ENCODE results near the gene SSBP4. TPM values are rescaled to one million over a fixed set of nuclear protein-coding genes. Genes with fewer than 3 reads are reported as not detected.
A peak's percentile ranks its signal among the peaks of the same experiment; 100 is the strongest.

SSBP4 gene
- total and polyA plus RNA-seq, 2 experiments from 2014 or later = 44.4 to 52.0 TPM

- TF ChIP-seq, protein P1, sequence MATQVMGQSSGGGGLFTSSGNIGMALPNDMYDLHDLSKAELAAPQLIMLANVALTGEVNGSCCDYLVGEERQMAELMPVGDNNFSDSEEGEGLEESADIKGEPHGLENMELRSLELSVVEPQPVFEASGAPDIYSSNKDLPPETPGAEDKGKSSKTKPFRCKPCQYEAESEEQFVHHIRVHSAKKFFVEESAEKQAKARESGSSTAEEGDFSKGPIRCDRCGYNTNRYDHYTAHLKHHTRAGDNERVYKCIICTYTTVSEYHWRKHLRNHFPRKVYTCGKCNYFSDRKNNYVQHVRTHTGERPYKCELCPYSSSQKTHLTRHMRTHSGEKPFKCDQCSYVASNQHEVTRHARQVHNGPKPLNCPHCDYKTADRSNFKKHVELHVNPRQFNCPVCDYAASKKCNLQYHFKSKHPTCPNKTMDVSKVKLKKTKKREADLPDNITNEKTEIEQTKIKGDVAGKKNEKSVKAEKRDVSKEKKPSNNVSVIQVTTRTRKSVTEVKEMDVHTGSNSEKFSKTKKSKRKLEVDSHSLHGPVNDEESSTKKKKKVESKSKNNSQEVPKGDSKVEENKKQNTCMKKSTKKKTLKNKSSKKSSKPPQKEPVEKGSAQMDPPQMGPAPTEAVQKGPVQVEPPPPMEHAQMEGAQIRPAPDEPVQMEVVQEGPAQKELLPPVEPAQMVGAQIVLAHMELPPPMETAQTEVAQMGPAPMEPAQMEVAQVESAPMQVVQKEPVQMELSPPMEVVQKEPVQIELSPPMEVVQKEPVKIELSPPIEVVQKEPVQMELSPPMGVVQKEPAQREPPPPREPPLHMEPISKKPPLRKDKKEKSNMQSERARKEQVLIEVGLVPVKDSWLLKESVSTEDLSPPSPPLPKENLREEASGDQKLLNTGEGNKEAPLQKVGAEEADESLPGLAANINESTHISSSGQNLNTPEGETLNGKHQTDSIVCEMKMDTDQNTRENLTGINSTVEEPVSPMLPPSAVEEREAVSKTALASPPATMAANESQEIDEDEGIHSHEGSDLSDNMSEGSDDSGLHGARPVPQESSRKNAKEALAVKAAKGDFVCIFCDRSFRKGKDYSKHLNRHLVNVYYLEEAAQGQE (IDR thresholded peaks at IDR 0.05; ENCODE audit: unreplicated experiment) = no peak
- TF ChIP-seq CTCF (conservative IDR thresholded peaks at IDR 0.05; ENCODE audit: low read depth in 2 of 2) = no peak
- TF ChIP-seq POLR2AphosphoS5 (IDR thresholded peaks at IDR 0.05; ENCODE audit: low read depth) = no peak
- no peak for TF ChIP-seq CREB1 (CRISPR knock-in tag; IDR thresholded peaks at IDR 0.05; ENCODE audit: low read depth)
- no peak for TF ChIP-seq ZNF331 (CRISPR knock-in tag; IDR thresholded peaks at IDR 0.05; ENCODE audit: low read depth)
Observed at GRCh38 chr19:18467978-18468377, 48.8 kb downstream of the SSBP4 start (continued).

GRCh38 chr19:18468517-18468916 is 49.3 kb downstream of the SSBP4 start:
- Histone ChIP-seq H3K36me3 (ENCODE audit: insufficient read depth) (no peaks in the 10 kb centered on the region), H3K9me2 (ENCODE audit: insufficient read depth) (no peaks in the 10 kb centered on the region), H3K4me1 (ENCODE audit: insufficient read depth) (peaks cover 5% of the 10 kb centered on the region), H4K20me1 (replicated peaks; ENCODE audit: insufficient read depth) (peaks cover 10% of the 10 kb centered on the region; the same call in 1 of the 2 replicates), H2AFZ (no peak overlapping the region), H3K79me2 (replicated peaks; ENCODE audit: insufficient read depth) (no peaks in the 10 kb centered on the region), H3K4me3 (no peak overlapping the region), H3K4me2 (no peak overlapping the region), H3K27ac (ENCODE audit: low read depth) (no peak overlapping the region), H3F3A (replicated peaks; ENCODE audit: low read depth) (no peaks in the 10 kb centered on the region; the same call in 1 of the 2 replicates), H3K27me3 (ENCODE audit: insufficient read depth) (no peaks in the 10 kb centered on the region)
- Mint-ChIP-seq H3K27ac (no peak overlapping the region), H3K27me3 (ENCODE audit: insufficient read depth, low read depth, poor library complexity) (peaks cover 19% of the 10 kb centered on the region), H3K36me3 (ENCODE audit: low read depth) (no peaks in the 10 kb centered on the region; the same call in 2 of the 3 replicates), H3K9me3 (no peaks in the 10 kb centered on the region; the same call in 2 of the 3 replicates), H3K4me3 (no peak overlapping the region), H3K4me1 (peaks cover 11% of the 10 kb centered on the region)
- TF ChIP-seq ZNF114 (CRISPR knock-in tag; IDR thresholded peaks at IDR 0.05) = no peak
- DNase-seq (ENCODE audit: low spot score) (no peak), ATAC-seq (no peak)

DNA sequence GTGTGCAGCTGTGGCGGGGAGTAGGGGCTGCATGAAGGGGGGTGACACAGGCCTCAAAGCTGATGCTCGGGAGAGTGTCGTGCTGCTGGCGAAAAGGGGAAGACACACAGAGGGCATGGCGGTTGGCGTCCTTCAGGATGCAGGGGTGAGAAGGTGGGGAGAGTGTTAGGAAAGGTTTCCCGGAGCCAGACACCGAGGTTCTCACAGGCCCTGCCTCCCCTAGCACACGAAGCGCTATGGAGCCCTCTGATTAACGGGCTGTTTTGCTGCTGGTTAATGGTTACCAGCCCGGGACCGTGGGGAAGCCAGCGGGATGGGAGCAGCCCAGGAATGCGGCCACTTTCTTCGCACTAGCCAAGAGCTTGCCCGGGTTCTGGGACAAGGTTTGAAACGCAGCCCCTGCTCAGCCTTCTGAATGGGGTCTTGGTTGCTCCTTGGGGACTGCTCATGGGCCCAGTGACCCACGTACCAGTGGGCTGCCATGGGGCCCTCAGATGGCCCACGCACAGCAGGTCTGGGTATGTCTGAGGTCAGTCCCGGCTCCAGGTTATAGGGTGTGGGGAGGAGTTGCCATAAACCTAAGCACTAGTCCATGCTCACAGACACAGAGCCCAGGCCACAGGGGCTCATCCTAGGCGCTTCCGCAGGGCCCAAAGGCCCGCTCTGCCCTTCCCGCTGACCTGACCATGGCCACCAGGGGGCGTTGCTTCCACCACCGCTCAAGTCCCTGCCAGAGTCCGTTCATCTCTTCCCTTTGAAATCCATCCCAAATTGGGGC is 50.1 kb downstream of the SSBP4 start:
- ATAC-seq (peak; percentile 85), DNase-seq (ENCODE audit: low spot score) (peak; percentile 89)
- Mint-ChIP-seq H3K27me3 (ENCODE audit: insufficient read depth, low read depth, poor library complexity) (peaks cover 21% of the 10 kb centered on the region), H3K36me3 (ENCODE audit: low read depth) (no peaks in the 10 kb centered on the region; the same call in 2 of the 3 replicates), H3K4me3 (no peak overlapping the region), H3K4me1 (peaks cover 11% of the 10 kb centered on the region), H3K27ac (no peak overlapping the region), H3K9me3 (no peaks in the 10 kb centered on the region; the same call in 2 of the 3 replicates)
- TF ChIP-seq POLR2AphosphoS5 (IDR thresholded peaks at IDR 0.05; ENCODE audit: low read depth) = no peak
- TF ChIP-seq CTCF (conservative IDR thresholded peaks at IDR 0.05; ENCODE audit: low read depth in 2 of 2) = peak; percentile 83 to 89
- Histone ChIP-seq H3K4me1 (ENCODE audit: insufficient read depth) (peaks cover 5% of the 10 kb centered on the region), H3K36me3 (ENCODE audit: insufficient read depth) (no peaks in the 10 kb centered on the region), H3K9me2 (ENCODE audit: insufficient read depth) (no peaks in the 10 kb centered on the region), H3K27ac (ENCODE audit: low read depth) (no peak overlapping the region), H2AFZ (no peak overlapping the region), H3F3A (replicated peaks; ENCODE audit: low read depth) (no peaks in the 10 kb centered on the region; the same call in 1 of the 2 replicates), H3K79me2 (replicated peaks; ENCODE audit: insufficient read depth) (peaks cover under 1% of the 10 kb centered on the region), H4K20me1 (replicated peaks; ENCODE audit: insufficient read depth) (peaks cover 10% of the 10 kb centered on the region; the same call in 1 of the 2 replicates), H3K4me2 (no peak overlapping the region), H3K4me3 (no peak overlapping the region), H3K27me3 (ENCODE audit: insufficient read depth) (no peaks in the 10 kb centered on the region)
